HG02588 (cell line): ENCODE data around the gene C2CD5.
A peak's percentile ranks its signal among the peaks of the same experiment; 100 is the strongest.
"Not testable (repeated sequence)": the region's sequence is repeated elsewhere in the genome, so short reads cannot be mapped to it uniquely, and the experiment has no call there.

Experiments used
- ATAC-seq: cut with Tn5 transposase; IDR thresholded peaks from one replicate; pipeline ENCODE4 v1.9.1; 2021; ENCODE audit warnings: mild to moderate bottlenecking, moderate library complexity; ENCODE audit not compliant: unreplicated experiment

Gene C2CD5

GRCh38 chr12:22536971-22537544 lies 7.3 kb downstream of the C2CD5 start:
- no peak for ATAC-seq

DNA sequence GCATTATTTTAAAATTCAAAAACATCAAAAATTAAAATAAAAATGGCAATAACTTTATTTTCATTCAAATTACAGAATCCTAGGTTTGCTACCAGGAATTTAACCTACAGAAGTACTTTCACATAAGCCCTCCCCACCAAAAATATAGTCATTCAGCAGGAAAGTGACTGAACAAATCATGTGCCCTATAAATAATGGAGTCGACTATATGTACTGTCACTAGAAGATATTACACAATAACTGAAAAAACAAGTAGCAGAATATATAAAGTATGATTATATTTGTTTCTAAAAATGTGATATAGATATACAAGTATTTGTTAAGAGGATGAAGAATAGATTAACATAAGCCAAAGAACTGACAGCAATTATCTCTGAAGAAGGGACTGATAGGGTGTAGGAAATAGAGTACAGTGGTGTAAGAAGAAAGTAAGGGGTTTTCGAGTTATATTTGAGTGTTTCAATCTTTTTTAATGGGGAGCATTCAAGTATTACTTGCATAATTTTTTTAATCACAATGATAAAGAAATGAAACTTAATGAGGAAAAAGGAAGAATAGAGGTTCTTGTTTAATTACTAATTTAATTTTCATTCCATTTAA lies 7.9 kb downstream of the C2CD5 start:
- no peak for ATAC-seq

DNA sequence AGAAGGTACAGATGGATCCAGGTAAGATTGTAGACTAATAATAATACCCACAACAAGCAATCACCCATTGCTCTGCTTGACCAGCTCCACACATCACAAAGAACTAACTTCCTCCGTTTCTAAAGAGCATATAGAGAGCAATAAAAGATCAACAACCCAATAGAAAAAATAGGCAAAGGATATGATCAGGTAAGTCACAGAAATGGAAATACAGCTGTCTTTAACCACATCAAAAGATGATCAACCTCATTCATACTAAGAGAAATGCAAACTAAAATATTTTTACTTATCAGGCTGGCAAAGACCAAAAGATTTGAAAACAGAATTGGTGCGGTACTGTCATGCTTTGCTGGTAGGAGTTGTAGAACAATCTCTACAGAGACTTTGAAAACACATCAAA lies 8.9 kb downstream of the C2CD5 start:
- ATAC-seq: no peak

- ATAC-seq: no peak
These were observed 9.3 kb downstream of the C2CD5 start for GRCh38 chr12:22535038-22535437.

DNA sequence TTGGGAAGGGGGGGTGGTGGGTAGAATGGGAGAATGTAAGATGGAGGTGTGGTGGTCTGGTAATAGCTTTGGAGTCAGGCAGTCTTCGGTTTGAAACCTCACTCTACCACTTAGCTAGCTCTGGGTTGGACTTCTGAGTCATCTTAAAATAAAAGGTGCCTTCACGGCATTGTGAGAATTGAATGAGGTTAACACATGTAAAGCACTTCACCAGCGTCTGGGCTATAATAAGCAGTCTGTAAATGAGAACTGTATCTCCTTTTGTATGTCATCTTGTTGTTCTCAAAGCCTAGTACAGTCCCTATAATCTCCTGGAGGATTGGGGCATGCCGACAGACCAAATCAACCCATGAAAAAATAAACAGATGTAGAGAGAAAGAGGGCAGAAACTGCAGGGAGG lies 11.2 kb downstream of the C2CD5 start:
- no peak for ATAC-seq

DNA sequence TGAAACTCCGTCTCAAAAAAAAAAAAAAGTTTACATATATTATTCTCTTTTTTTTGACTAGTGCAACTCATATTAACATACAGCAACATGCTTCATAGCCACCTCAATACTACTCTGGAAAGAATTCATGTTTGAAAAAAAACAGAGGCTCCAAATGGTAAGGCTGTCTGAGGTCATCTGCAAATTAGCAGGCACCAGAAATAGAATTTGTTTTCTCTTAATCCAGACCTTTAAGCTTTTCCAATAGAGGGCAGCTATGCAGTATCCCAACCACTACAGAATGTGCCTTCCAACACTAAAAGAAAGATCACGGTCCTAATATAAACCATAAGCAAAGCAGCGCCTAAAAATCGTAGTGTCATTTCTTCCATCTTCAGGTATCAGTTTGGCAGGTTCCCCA lies 12.0 kb downstream of the C2CD5 start:
- no peak for ATAC-seq

GRCh38 chr12:22531205-22531604 lies 13.1 kb downstream of the C2CD5 start:
- no peak for ATAC-seq

DNA sequence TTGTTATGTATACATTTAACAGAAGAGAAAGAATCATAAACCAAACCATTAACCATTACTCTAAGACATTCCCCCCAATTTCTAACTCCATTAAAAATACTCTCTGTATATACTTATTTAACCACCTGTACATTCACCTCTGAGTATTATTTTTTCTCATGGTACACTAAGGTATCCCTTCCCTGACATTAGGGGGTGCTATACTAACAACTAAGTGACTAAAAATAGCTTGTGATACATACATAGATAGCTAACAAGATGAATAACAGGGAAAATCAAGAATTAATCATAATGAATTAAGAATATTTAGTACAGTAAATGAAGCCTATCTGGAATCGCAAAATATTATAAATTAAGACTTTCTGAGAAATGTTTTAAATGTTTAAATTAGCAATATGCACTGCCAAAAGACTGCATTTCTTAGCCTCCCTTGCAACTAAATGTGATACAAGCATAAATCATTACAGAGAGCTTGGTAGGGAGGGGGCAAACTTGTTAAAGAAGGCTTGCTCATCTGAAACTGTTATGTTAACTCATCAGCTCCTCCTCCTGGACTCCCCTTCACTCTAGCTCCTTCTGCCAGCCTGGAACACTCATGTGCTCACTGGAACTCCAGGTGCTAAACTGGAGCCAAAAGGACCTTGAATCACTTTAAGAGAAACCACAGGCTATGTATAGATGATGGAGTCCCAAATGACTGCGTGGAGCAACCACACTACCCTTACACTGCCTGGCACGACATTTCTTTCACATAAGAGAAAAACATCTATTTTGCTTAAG lies 14.9 kb downstream of the C2CD5 start:
- peak; percentile 82 for ATAC-seq

- no peak for ATAC-seq
These were observed 16.3 kb downstream of the C2CD5 start for GRCh38 chr12:22527999-22528398.

- ATAC-seq: no peak
These were observed 17.5 kb downstream of the C2CD5 start for GRCh38 chr12:22526836-22527235.

GRCh38 chr12:22525426-22525825 lies 18.9 kb downstream of the C2CD5 start:
- no peak for ATAC-seq

DNA sequence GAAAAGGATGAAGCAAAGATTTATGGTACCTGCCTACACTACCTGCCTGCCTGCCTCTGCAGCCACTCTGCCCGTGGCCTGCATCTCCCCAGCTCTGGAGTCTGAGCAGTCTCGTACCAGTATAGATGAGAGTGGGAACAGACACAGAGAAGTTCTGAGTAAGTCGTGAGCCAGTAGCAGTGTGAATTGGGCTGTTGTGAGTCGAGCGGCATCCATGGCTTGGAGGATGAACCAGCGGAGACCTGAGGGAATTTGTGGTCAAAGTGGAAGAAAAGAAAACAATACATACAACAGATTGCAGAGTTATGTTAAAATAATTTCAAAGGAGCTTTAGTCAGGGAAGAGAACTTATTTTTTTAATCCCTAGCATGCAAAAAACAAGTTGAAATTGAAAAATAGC lies 25.3 kb downstream of the C2CD5 start:
- ATAC-seq: no peak

DNA sequence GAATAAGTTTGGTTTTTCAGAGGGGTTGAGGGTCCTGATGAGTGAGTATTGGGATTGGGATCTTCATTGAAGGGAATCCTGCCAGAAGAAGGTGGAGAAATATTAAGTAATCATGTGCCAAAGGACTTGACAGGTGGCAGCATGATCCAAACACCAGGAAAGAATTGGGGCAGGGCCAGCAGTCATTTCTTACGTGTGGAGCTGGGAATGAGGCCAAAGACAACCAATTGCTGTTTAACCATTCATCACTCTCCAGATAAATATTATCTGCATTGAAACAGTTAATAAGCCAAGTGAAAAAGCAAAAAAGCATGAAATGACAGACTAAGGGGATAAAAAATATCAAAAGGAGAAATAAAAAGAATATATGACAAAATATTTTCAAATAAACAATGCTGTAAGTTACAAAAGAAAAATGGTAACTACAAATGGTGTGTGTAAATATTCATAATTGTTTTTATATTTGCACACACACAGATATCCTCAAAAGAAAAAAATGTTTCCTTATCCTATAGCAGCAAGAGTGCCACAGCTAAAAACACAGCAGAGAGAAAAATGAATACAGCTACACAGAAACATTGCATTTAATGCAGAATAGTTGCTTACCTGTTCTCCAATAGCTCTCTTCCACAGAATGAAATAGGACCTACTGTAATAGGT lies 26.2 kb downstream of the C2CD5 start:
- ATAC-seq: no peak

- ATAC-seq: no peak
These were observed 29.5 kb downstream of the C2CD5 start for GRCh38 chr12:22514875-22515274.

- ATAC-seq: no peak
These were observed 38.5 kb downstream of the C2CD5 start for GRCh38 chr12:22505826-22506225.

DNA sequence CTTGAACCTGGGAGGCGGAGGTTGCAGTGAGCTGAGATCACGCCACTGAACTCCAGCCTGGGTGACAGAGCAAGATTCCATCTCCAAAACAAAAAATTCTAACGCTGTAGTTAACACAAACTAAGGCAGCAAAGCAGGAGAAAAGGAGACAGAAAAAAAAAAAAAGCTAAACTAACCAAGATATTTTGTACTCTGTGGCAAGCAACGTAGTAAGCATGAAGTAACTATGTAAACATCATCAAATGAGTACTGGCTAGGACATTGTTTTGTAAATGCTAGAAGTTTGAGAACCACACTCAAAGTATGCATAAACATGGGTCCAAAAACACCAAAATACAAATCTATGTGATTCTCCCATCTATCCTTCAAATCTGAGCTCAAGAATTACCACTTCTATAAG lies 44.2 kb downstream of the C2CD5 start:
- ATAC-seq: no peak

- no peak for ATAC-seq
These were observed 44.9 kb downstream of the C2CD5 start for GRCh38 chr12:22499445-22499844.

- no peak for ATAC-seq
These were observed 50.0 kb downstream of the C2CD5 start for GRCh38 chr12:22494319-22494718.

DNA sequence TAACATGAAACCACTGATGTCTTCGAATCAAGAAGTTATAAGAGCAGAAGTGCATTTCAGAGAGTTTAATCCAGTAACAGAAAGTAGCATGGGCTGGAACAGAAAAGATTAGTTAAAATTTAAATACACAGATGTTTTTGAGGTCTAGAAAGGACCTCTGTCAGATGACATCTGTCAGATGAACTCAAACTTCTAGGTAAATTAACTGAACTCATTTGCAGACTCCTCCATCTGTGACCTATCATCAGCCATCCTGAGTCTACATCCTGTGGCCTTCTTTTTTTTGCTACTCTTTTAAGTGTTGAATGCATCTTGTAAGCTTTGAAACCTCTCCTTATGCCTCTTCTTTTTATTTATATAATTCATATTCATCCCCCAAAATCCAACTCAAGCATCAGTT lies 53.3 kb downstream of the C2CD5 start:
- no peak for ATAC-seq

- ATAC-seq: no peak
These were observed 55.9 kb downstream of the C2CD5 start for GRCh38 chr12:22488478-22488877.

DNA sequence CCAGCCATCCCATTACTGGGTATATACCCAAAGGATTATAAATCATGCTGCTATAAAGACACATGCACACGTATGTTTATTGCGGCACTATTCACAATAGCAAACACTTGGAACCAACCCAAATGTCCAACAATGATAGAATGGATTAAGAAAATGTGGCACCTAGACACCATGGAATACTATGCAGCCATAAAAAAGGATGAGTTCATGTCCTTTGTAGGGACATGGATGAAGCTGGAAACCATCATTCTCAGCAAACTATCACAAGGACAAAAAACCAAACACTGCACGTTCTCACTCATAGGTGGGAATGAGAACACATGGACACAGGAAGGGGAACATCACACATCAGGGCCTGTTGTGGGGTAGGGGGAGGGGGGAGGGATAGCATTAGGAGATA lies 56.7 kb downstream of the C2CD5 start:
- not testable (repeated sequence) for ATAC-seq

GRCh38 chr12:22481547-22482104 lies 62.7 kb downstream of the C2CD5 start:
- ATAC-seq: no peak
